ENCODE results near the gene PARP8.

- TF ChIP-seq, protein P1, sequence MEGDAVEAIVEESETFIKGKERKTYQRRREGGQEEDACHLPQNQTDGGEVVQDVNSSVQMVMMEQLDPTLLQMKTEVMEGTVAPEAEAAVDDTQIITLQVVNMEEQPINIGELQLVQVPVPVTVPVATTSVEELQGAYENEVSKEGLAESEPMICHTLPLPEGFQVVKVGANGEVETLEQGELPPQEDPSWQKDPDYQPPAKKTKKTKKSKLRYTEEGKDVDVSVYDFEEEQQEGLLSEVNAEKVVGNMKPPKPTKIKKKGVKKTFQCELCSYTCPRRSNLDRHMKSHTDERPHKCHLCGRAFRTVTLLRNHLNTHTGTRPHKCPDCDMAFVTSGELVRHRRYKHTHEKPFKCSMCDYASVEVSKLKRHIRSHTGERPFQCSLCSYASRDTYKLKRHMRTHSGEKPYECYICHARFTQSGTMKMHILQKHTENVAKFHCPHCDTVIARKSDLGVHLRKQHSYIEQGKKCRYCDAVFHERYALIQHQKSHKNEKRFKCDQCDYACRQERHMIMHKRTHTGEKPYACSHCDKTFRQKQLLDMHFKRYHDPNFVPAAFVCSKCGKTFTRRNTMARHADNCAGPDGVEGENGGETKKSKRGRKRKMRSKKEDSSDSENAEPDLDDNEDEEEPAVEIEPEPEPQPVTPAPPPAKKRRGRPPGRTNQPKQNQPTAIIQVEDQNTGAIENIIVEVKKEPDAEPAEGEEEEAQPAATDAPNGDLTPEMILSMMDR (IDR thresholded peaks at IDR 0.05) = no peak
- no peak for TF ChIP-seq EP300 (IDR thresholded peaks at IDR 0.05)
Measured at GRCh38 chr5:50800410-50800809, 134.0 kb downstream of the PARP8 start.

Measured in ovary (tissue), 3 donors.